Measurements from ENCODE around the gene LRRC37B.

- TF ChIP-seq TARDBP (IDR thresholded peaks at IDR 0.05) (no peak), FOXM1 (IDR thresholded peaks at IDR 0.05; ENCODE audit: borderline replicate concordance) (no peak), FOXA1 (IDR thresholded peaks at IDR 0.05) (no peak), SP1 (IDR thresholded peaks at IDR 0.05) (no peak), PKNOX1 (IDR thresholded peaks at IDR 0.05) (no peak), CTBP1 (IDR thresholded peaks at IDR 0.05; ENCODE audit: borderline replicate concordance) (no peak), ARNT (IDR thresholded peaks at IDR 0.05) (no peak), NFRKB (IDR thresholded peaks at IDR 0.05) (no peak), BHLHE40 (IDR thresholded peaks at IDR 0.05; ENCODE audit: borderline replicate concordance) (no peak), L3MBTL2 (conservative IDR thresholded peaks at IDR 0.05) (no peak)
Measured at GRCh38 chr17:32099686-32100085, 92.5 kb downstream of the LRRC37B start.

All from HEK293T (cell line).